Esophagus squamous epithelium (tissue), 5 donors: ENCODE measurements around the gene IGSF9. TPM values are rescaled to one million over a fixed set of nuclear protein-coding genes. Genes with fewer than 3 reads are reported as not detected.

ENCODE experiments used
- DNase-seq: peaks from one replicate; lab custom pipeline; 2025; lab: John Stamatoyannopoulos, UW
- H3K27ac ChIP-seq, 4 donors: fragments of 200-600 bp; sonication (generic); one replicate each; pipeline ENCODE4 v1.5.1; 2016 to 2019; ENCODE audit warnings: mild to moderate bottlenecking in 1 of 4
- H3K27me3 ChIP-seq, 4 donors: fragments of 200-600 bp; sonication (generic); 1 replicate in 3 of 4; 2 replicates in 1 of 4; pipeline versions ENCODE4 v1.5.1 to v1.6.0; 2017 to 2021; ENCODE audit warnings: antibody characterized with exemption in 1 of 4
- H3K36me3 ChIP-seq, 3 donors: fragments of 200-600 bp; sonication (generic); one replicate each; pipeline ENCODE4 v1.5.1; 2016 to 2019
- H3K4me1 ChIP-seq, 3 donors: fragments of 200-600 bp; sonication (generic); one replicate each; pipeline ENCODE4 v1.5.1; 2017 to 2019
- H3K4me3 ChIP-seq, 4 donors: fragments of 200-600 bp; sonication (generic); 1 replicate in 3 of 4; 2 replicates in 1 of 4; pipeline ENCODE4 v1.5.1; 2016 to 2019; ENCODE audit warnings: mild to moderate bottlenecking in 2 of 4, moderate library complexity in 1 of 4
- H3K9me3 ChIP-seq, 3 donors: fragments of 200-600 bp; sonication (generic); one replicate each; pipeline ENCODE4 v1.5.1; 2016 to 2019
- POLR2A ChIP-seq, 4 donors: fragments of 450-650 bp; IDR thresholded peaks; one replicate each; pipeline ENCODE4 v1.6.1; 2017; ENCODE audit warnings: antibody characterized with exemption in 4 of 4, mild to moderate bottlenecking in 4 of 4, moderate library complexity in 3 of 4
- WGBS, 2 donors: methylation state at CpG; one replicate each; pipeline ENCODE4 v1.1.5; 2018; 5-methylcytosine and 5-hydroxymethylcytosine counted together
- intact Hi-C: fragments of 100-400 bp; cut with DNase I; formaldehyde crosslinking; loops from one replicate; pipeline ENCODE4 v1.15.0; 2022
- total RNA-seq, 4 donors: library from RNA; depleted of rRNA; stranded (reverse); fragments of >200 nt; gene quantifications; one replicate each; pipeline ENCODE4 v1.1.0, GENCODE V29; 2016
- TF ChIP-seq, protein P1 (sequence below), 6 experiments: fragments of 450-650 bp in 4 of 6; fragments of 200-600 bp in 2 of 6; sonication (generic) in 2 of 6; IDR thresholded peaks; one replicate each; pipeline ENCODE4 v1.5.1; 2016 to 2019; ENCODE audit warnings: antibody characterized with exemption in 6 of 6, mild to moderate bottlenecking in 4 of 6, moderate library complexity in 4 of 6
- donor health status: DM: yes; HTN: yes; CAD: no.

IGSF9 gene
- total RNA-seq, 4 donors from 2014 or later: 4.2 to 12.0 (median 8.8) TPM

- no peaks in the 10 kb centered on the region for H3K9me3 ChIP-seq
- DNase-seq: no peak
- 29 to 30% methylated on average over 4 of the region's 5 CpGs for WGBS, 2 donors
- peaks cover 4 to 73% (median 7%) of the 10 kb centered on the region in 3 donors for H3K4me1 ChIP-seq
- peak overlapping the region; percentile 70 to 85 (median 84) for H3K27ac ChIP-seq
- intact Hi-C loops: no loop called here
- no peaks in the 10 kb centered on the region for H3K27me3 ChIP-seq
- peak in 1 of 4 donors; percentile 53 for TF ChIP-seq POLR2A (IDR thresholded peaks at IDR 0.05)
- TF ChIP-seq, protein P1, sequence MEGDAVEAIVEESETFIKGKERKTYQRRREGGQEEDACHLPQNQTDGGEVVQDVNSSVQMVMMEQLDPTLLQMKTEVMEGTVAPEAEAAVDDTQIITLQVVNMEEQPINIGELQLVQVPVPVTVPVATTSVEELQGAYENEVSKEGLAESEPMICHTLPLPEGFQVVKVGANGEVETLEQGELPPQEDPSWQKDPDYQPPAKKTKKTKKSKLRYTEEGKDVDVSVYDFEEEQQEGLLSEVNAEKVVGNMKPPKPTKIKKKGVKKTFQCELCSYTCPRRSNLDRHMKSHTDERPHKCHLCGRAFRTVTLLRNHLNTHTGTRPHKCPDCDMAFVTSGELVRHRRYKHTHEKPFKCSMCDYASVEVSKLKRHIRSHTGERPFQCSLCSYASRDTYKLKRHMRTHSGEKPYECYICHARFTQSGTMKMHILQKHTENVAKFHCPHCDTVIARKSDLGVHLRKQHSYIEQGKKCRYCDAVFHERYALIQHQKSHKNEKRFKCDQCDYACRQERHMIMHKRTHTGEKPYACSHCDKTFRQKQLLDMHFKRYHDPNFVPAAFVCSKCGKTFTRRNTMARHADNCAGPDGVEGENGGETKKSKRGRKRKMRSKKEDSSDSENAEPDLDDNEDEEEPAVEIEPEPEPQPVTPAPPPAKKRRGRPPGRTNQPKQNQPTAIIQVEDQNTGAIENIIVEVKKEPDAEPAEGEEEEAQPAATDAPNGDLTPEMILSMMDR (IDR thresholded peaks at IDR 0.05): no peak
- peak overlapping the region; percentile 12 to 57 (median 30) for H3K4me3 ChIP-seq
- no peaks in the 10 kb centered on the region for H3K36me3 ChIP-seq
These were observed 15.4 kb upstream of the IGSF9 start for GRCh38 chr1:159960721-159961381.

DNA sequence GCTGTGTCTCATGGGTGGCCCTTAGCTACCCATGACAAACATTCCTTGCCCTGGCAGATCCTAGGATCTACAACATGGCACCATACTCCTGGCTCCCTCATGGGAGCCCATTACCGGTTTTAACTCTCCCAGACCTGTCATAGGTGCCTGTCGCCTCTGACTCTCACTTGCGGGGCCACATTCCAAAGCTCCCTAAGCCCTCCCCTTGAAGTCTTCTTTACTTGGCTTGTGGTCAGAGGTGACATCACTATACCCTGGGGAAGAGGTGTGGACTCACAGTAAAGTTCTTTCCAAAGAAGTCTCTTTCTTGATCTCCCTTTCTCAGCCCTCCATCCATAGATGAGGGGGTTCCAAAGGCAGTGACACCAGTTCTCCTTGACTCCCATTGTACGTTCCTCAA is 14.0 kb upstream of the IGSF9 start:
- no peak for TF ChIP-seq POLR2A (IDR thresholded peaks at IDR 0.05)
- TF ChIP-seq, protein P1 (IDR thresholded peaks at IDR 0.05): no peak
- DNase-seq: no peak
- H3K36me3 ChIP-seq: no peaks in the 10 kb centered on the region
- H3K4me1 ChIP-seq: peaks cover 7 to 79% (median 7%) of the 10 kb centered on the region in 3 donors
- intact Hi-C loops: no loop called here
- 20 to 50% methylated on average over 1 to 4 of the region's 4 CpGs for WGBS, 2 donors
- no peak overlapping the region for H3K4me3 ChIP-seq
- H3K27me3 ChIP-seq: no peaks in the 10 kb centered on the region
- no peaks in the 10 kb centered on the region for H3K9me3 ChIP-seq
- peak overlapping the region; percentile 31 to 62 (median 54) for H3K27ac ChIP-seq

GRCh38 chr1:159958719-159959380 is 13.4 kb upstream of the IGSF9 start:
- Histone ChIP-seq H3K4me1 (peaks cover 7 to 78% (median 7%) of the 10 kb centered on the region in 3 donors), H3K36me3 (no peaks in the 10 kb centered on the region), H3K27ac (peak overlapping the region; percentile 31 to 62 (median 54)), H3K9me3 (no peaks in the 10 kb centered on the region), H3K4me3 (no peak overlapping the region), H3K27me3 (no peaks in the 10 kb centered on the region)
- DNase-seq: no peak
- WGBS, 2 donors: 52 to 53% methylated on average over 3 of the region's 3 CpGs
- intact Hi-C loops: no loop called here
- TF ChIP-seq, protein P1 (IDR thresholded peaks at IDR 0.05): no peak
- no peak for TF ChIP-seq POLR2A (IDR thresholded peaks at IDR 0.05)

- no peak for DNase-seq
- no peak overlapping the region for H3K4me3 ChIP-seq
- peaks cover 0 to 7% (median 0%) of the 10 kb centered on the region in 4 donors for H3K27me3 ChIP-seq
- no peaks in the 10 kb centered on the region for H3K36me3 ChIP-seq
- peaks cover 7 to 75% (median 7%) of the 10 kb centered on the region in 3 donors for H3K4me1 ChIP-seq
- no peaks in the 10 kb centered on the region for H3K9me3 ChIP-seq
- WGBS, 2 donors: 21 to 42% methylated on average over 6 to 9 of the region's 9 CpGs
- intact Hi-C loops: no loop called here
- peak overlapping the region in 3 of 4 donors; percentile 35 to 62 (median 39) for H3K27ac ChIP-seq
- TF ChIP-seq, protein P1 (IDR thresholded peaks at IDR 0.05): no peak
- TF ChIP-seq POLR2A (IDR thresholded peaks at IDR 0.05): no peak
These were observed 12.4 kb upstream of the IGSF9 start for GRCh38 chr1:159957824-159958268.

- TF ChIP-seq, protein P1 (IDR thresholded peaks at IDR 0.05): no peak
- TF ChIP-seq POLR2A (IDR thresholded peaks at IDR 0.05): no peak
- H3K9me3 ChIP-seq: no peaks in the 10 kb centered on the region
- intact Hi-C loops: no loop called here
- H3K27ac ChIP-seq: no peak overlapping the region
- 33 to 49% methylated on average over 3 of the region's 3 CpGs for WGBS, 2 donors
- H3K36me3 ChIP-seq: no peaks in the 10 kb centered on the region
- no peak for DNase-seq
- H3K27me3 ChIP-seq: peaks cover 0 to 17% (median 0%) of the 10 kb centered on the region in 4 donors
- no peak overlapping the region for H3K4me3 ChIP-seq
- H3K4me1 ChIP-seq: peaks cover 4 to 57% (median 5%) of the 10 kb centered on the region in 3 donors
These were observed 10.0 kb upstream of the IGSF9 start for GRCh38 chr1:159955456-159955855.
